Natural killer cell (primary cell): ENCODE results near the gene FMR1NB. TPM values are rescaled to one million over a fixed set of nuclear protein-coding genes. Genes with fewer than 3 reads are reported as not detected.

Experiments used
- ATAC-seq, 3 donors: fragments of 150-1000 bp in 2 of 3; fragments of 200-7000 bp in 1 of 3; cut with Tn5 transposase; 1 replicate in 1 of 3; 2 replicates in 2 of 3; pipeline ENCODE4 v1.10.0; 2021; ENCODE audit warnings: mild to moderate bottlenecking in 2 of 3, moderate library complexity in 2 of 3
- DNase-seq, 2 donors: peaks; one replicate each; pipeline versions ENCODE4 v3.0.0 to v3.0.0-alpha.2; 2013 to 2021; ENCODE audit warnings: mixed read lengths in 1 of 2
- H3K27ac ChIP-seq: one replicate; pipeline ENCODE4 v1.5.1; 2013; ENCODE audit warnings: mild to moderate bottlenecking, low read length
- H3K27me3 ChIP-seq: one replicate; pipeline ENCODE4 v1.6.1; 2013; ENCODE audit warnings: low read length; ENCODE audit not compliant: control insufficient read depth, insufficient read depth
- H3K36me3 ChIP-seq: one replicate; pipeline ENCODE4 v1.6.1; 2013; ENCODE audit warnings: low read length; ENCODE audit not compliant: control insufficient read depth, insufficient read depth
- H3K4me1 ChIP-seq: one replicate; pipeline ENCODE4 v1.6.1; 2013; ENCODE audit warnings: low read length; ENCODE audit not compliant: control insufficient read depth, insufficient read depth
- H3K4me3 ChIP-seq: one replicate; pipeline ENCODE4 v1.5.1; 2013; ENCODE audit warnings: low read length
- H3K9me3 ChIP-seq: one replicate; pipeline ENCODE4 v1.6.1; 2013; ENCODE audit warnings: low read length; ENCODE audit not compliant: control insufficient read depth, insufficient read depth
- H3K27ac Mint-ChIP-seq, 2 donors: one replicate each; pipeline ENCODE4 v1.8.0; 2022; ENCODE audit warnings: mild to moderate bottlenecking in 2 of 2, mixed read lengths in 2 of 2, moderate library complexity in 1 of 2
- H3K27me3 Mint-ChIP-seq, 2 donors: one replicate each; pipeline ENCODE4 v1.8.0; 2022; ENCODE audit warnings: low read depth in 2 of 2, mixed read lengths in 2 of 2
- H3K36me3 Mint-ChIP-seq: one replicate; pipeline ENCODE4 v1.8.0; 2022; ENCODE audit warnings: mixed read lengths
- H3K4me1 Mint-ChIP-seq, 2 donors: one replicate each; pipeline ENCODE4 v1.8.0; 2022; ENCODE audit warnings: mixed read lengths in 2 of 2
- H3K4me3 Mint-ChIP-seq: one replicate; pipeline ENCODE4 v1.8.0; 2022; ENCODE audit warnings: mild to moderate bottlenecking, moderate library complexity, mixed read lengths
- H3K9me3 Mint-ChIP-seq, 2 donors: one replicate each; pipeline ENCODE4 v1.8.0; 2022; ENCODE audit warnings: mixed read lengths in 2 of 2
- WGBS: methylation state at CpG from one replicate; pipeline ENCODE4 v1.1.7; 2013; ENCODE audit warnings: missing lambda C conversion rate; ENCODE audit not compliant: insufficient coverage; 5-methylcytosine and 5-hydroxymethylcytosine counted together
- intact Hi-C: fragments of 100-400 bp; cut with micrococcal nuclease; formaldehyde crosslinking; loops from one replicate; pipeline ENCODE4 v1.14.2; 2022
- total RNA-seq, 4 donors: library from RNA; stranded (reverse); fragments of 120-200 nt in 1 of 4; gene quantifications; one replicate each; pipeline versions ENCODE4 v1.2.3 to v1.2.4, GENCODE V29; 2013 to 2022
- TF ChIP-seq, protein P1 (sequence below): fragments of 200-600 bp; IDR thresholded peaks from one replicate; pipeline ENCODE4 v1.8.0; 2022; ENCODE audit warnings: antibody characterized with exemption

Gene FMR1NB
- total RNA-seq, 3 donors from 2014 or later (not counting 1 experiment from before 2014, with no cell fraction given) = not detected

GRCh38 chrX:147957291-147957690 lies 23.8 kb upstream of the FMR1NB start:
- H3K9me3 Mint-ChIP-seq = no peaks in the 10 kb centered on the region
- H3K4me3 Mint-ChIP-seq = no peak overlapping the region
- H3K4me1 Mint-ChIP-seq = no peaks in the 10 kb centered on the region
- intact Hi-C loops = no loop called here
- H3K4me1 ChIP-seq = no peaks in the 10 kb centered on the region
- no peak overlapping the region for H3K27ac Mint-ChIP-seq
- H3K27me3 ChIP-seq = no peaks in the 10 kb centered on the region
- no peak overlapping the region for H3K4me3 ChIP-seq
- H3K36me3 Mint-ChIP-seq = no peaks in the 10 kb centered on the region
- no peak for ATAC-seq
- no peak for DNase-seq
- no peaks in the 10 kb centered on the region for H3K9me3 ChIP-seq
- 100% methylated on average over 1 of the region's 2 CpGs for WGBS
- no peak overlapping the region for H3K27ac ChIP-seq
- H3K36me3 ChIP-seq = no peaks in the 10 kb centered on the region
- TF ChIP-seq, protein P1, sequence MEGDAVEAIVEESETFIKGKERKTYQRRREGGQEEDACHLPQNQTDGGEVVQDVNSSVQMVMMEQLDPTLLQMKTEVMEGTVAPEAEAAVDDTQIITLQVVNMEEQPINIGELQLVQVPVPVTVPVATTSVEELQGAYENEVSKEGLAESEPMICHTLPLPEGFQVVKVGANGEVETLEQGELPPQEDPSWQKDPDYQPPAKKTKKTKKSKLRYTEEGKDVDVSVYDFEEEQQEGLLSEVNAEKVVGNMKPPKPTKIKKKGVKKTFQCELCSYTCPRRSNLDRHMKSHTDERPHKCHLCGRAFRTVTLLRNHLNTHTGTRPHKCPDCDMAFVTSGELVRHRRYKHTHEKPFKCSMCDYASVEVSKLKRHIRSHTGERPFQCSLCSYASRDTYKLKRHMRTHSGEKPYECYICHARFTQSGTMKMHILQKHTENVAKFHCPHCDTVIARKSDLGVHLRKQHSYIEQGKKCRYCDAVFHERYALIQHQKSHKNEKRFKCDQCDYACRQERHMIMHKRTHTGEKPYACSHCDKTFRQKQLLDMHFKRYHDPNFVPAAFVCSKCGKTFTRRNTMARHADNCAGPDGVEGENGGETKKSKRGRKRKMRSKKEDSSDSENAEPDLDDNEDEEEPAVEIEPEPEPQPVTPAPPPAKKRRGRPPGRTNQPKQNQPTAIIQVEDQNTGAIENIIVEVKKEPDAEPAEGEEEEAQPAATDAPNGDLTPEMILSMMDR = no peak
- peaks cover 0 to 8% of the 10 kb centered on the region in 2 donors for H3K27me3 Mint-ChIP-seq

DNA sequence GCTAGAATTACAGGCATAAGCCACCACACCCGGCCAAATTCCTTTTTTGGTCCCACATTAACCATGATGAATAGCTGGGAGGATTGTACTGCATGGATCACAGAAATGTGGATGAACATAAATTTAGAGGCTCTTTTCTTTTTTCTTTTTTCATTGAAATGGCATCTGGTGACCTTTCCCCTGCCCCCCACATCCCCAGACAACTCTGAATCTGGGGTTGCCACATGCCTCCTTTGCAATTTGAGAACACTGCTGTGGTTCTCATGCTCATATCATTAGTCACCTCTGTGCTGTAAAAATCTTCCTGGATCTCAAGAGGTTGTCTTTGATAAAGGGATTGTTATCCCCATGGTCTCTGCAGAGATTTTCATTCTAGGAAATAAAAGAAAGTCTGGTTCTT lies 22.8 kb upstream of the FMR1NB start:
- Mint-ChIP-seq H3K27ac (no peak overlapping the region), H3K4me3 (no peak overlapping the region), H3K27me3 (peaks cover 0 to 8% of the 10 kb centered on the region in 2 donors), H3K36me3 (no peaks in the 10 kb centered on the region), H3K9me3 (no peaks in the 10 kb centered on the region), H3K4me1 (no peaks in the 10 kb centered on the region)
- WGBS = no CpG with 5 or more reads among the region's 1 CpG
- DNase-seq (no peak), ATAC-seq (no peak)
- no peaks in the 10 kb centered on the region for H3K9me3 ChIP-seq
- H3K27ac ChIP-seq = no peak overlapping the region
- TF ChIP-seq, protein P1 = no peak
- H3K27me3 ChIP-seq = no peaks in the 10 kb centered on the region
- H3K4me3 ChIP-seq = no peak overlapping the region
- no peaks in the 10 kb centered on the region for H3K4me1 ChIP-seq
- intact Hi-C loops = no loop called here
- H3K36me3 ChIP-seq = no peaks in the 10 kb centered on the region

DNA sequence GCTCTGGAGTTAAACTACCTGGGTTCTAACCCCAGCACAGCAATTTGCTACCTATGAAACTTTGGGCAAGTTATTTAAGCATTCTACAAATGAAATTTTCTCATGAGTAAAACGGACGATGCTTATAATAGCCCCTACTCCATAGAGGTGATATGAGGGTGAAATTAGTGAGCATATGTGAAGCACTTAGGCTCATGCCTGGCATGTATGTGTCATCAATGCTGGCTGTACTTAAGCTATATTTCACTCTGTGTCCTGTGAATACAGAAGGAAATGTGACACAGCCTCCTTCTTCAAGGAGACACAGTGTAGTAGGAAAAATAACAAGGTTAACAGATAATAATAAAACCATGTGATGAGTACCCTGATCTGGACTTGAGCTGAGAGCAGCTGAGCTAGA lies 20.4 kb upstream of the FMR1NB start:
- Mint-ChIP-seq H3K27ac (no peak overlapping the region), H3K9me3 (no peaks in the 10 kb centered on the region)
- WGBS = no CpG with 5 or more reads among the region's 2 CpGs

DNA sequence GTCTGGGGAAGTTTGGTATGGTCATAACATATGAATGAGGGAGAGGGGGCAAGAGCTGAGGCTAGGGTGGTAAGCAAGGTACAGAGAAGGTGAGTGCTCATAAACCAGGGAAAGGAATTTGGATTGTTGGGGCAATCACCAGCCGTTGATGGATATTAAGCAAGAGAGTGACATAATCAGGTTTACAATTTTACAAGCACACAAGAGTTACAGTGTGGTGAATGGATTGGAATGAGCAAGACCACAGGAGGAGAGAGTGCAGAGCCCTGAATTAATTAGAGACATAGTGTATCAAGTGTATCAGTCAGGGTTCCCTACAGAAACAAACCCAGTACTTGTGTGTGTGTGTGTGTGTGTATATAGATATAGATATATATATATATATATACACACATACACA lies 18.7 kb upstream of the FMR1NB start:
- TF ChIP-seq, protein P1 = no peak
- Mint-ChIP-seq H3K36me3 (no peaks in the 10 kb centered on the region), H3K4me1 (no peaks in the 10 kb centered on the region), H3K27me3 (peaks cover 7 to 14% of the 10 kb centered on the region in 2 donors), H3K9me3 (no peaks in the 10 kb centered on the region), H3K4me3 (no peak overlapping the region), H3K27ac (no peak overlapping the region)
- Histone ChIP-seq H3K9me3 (no peaks in the 10 kb centered on the region), H3K4me1 (no peaks in the 10 kb centered on the region), H3K4me3 (no peak overlapping the region), H3K27me3 (no peaks in the 10 kb centered on the region), H3K36me3 (no peaks in the 10 kb centered on the region), H3K27ac (no peak overlapping the region)
- no peak for DNase-seq
- intact Hi-C loops = no loop called here
- no peak for ATAC-seq
- WGBS = no CpG with 5 or more reads among the region's 1 CpG

More for the DNA sequence above, 20.4 kb upstream of the FMR1NB start:
- H3K36me3 Mint-ChIP-seq = no peaks in the 10 kb centered on the region
- Histone ChIP-seq H3K9me3 (no peaks in the 10 kb centered on the region), H3K4me1 (no peaks in the 10 kb centered on the region), H3K36me3 (no peaks in the 10 kb centered on the region), H3K4me3 (no peak overlapping the region), H3K27ac (no peak overlapping the region), H3K27me3 (no peaks in the 10 kb centered on the region)
- TF ChIP-seq, protein P1 = no peak
- H3K27me3 Mint-ChIP-seq = peaks cover 4 to 12% of the 10 kb centered on the region in 2 donors
- H3K4me3 Mint-ChIP-seq = no peak overlapping the region
- intact Hi-C loops = no loop called here
- ATAC-seq (no peak), DNase-seq (no peak)
- no peaks in the 10 kb centered on the region for H3K4me1 Mint-ChIP-seq
